ENCODE data around the gene MPST. TPM values are rescaled to one million over a fixed set of nuclear protein-coding genes. Genes with fewer than 3 reads are reported as not detected.

Gene MPST
- total RNA-seq, 1 donor: 48.9 TPM

GRCh38 chr22:37033605-37034430 is 14.3 kb downstream of the MPST start:
- no peak for TF ChIP-seq CTCF (IDR thresholded peaks at IDR 0.05; ENCODE audit: insufficient read depth, low read length)
- H3K4me3 ChIP-seq (ENCODE audit: low read depth, low read length): no peak overlapping the region
- no peak for DNase-seq (ENCODE audit: low read depth)

DNA sequence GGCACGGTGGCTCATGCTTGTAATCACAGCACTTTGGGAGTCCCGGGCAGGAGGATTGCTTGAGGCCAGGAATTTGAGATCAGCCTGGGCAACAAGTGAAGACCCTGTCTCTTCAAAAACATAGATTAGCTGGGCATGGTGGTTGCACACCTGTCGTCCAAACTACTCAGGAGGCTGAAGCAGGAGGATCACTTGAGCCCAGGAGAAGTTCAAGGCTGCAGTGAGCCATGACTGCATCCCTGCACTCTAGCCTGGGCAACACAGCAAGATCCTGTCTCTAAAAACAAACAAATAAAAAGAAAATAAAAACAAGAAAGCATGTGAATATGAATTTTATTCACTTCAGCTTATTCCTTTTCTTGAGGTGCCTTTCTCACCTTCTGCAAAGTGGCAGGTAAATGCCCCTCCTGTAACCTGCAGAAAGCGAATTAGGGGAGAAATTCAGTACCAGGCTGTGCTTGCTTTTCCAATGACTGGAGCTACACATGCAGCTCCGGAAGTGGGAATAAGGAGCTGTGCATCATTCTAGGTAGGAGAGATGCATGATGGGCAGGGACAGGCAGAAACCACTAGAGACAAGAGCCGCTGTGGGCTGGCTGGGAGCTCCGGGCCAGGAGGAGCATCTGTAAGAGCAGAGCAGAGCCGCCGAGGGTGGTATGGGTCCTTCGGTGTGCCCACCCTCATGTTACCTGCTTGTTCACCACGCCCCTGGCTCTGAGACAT is 17.3 kb downstream of the MPST start:
- TF ChIP-seq CTCF (IDR thresholded peaks at IDR 0.05; ENCODE audit: insufficient read depth, low read length): no peak
- H3K4me3 ChIP-seq (ENCODE audit: low read depth, low read length): no peak overlapping the region
- DNase-seq (ENCODE audit: low read depth): no peak

DNA sequence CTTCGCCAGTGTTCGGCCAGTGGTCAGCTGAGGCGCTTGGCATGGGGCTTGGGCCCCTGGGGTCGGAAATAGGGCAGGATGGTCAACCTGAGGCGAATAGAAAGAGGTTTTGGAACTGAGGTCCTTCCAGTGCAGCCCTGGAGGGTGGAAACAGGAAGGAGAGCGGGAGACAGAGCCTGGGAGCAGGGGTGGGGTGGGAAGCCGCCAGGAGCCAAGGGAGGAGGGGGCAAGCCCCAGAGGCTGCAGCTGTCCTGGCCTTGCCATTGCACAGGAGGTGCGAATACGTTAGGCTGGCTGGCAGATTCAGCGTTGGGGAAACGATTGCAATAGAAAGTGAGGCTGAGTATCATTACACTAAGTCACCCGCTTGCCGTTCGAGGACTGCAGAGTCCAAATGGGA is 18.1 kb downstream of the MPST start:
- no peak overlapping the region for H3K4me3 ChIP-seq (ENCODE audit: low read depth, low read length)
- TF ChIP-seq CTCF (IDR thresholded peaks at IDR 0.05; ENCODE audit: insufficient read depth, low read length): no peak
- no peak for DNase-seq (ENCODE audit: low read depth)

- H3K4me3 ChIP-seq (ENCODE audit: low read depth, low read length): no peak overlapping the region
Measured at GRCh38 chr22:37039466-37039865, 19.9 kb downstream of the MPST start.

DNA sequence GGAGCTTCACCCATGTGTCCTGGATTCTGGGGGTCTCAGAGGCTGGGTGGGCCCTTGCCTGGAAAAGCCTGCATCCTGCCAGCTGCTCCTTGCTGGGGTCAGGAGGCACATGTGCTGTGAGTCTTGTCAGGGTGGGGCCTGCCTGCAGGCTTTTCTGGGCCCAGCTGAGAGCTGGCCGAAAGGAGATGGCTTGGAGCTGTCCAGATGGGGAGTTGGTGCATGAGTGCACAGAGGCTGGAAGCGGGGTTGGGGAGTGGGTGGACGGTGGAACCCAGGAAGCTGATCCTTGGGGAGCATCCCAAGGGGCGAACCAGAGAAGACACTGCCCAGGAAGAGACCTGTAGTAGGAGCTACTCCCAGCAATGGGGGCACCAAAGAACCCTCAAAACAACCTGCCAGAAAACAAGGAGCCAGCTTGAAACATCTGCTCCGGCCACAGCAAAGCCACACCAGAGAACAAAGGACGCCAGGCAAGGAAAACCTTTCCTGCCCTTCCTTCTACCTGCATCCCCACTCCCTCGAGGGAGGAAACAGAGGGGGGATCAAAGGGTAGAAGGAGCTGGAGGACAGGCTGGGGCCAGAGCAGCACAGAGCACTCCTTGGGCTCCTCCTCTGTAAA is 23.8 kb downstream of the MPST start:
- DNase-seq (ENCODE audit: low read depth): no peak
- no peak overlapping the region for H3K4me3 ChIP-seq (ENCODE audit: low read depth, low read length)
- no peak for TF ChIP-seq CTCF (IDR thresholded peaks at IDR 0.05; ENCODE audit: insufficient read depth, low read length)

More at GRCh38 chr22:37039466-37039865, 19.9 kb downstream of the MPST start:
- no peak for DNase-seq (ENCODE audit: low read depth)
- TF ChIP-seq CTCF (IDR thresholded peaks at IDR 0.05; ENCODE audit: insufficient read depth, low read length): no peak

DNA sequence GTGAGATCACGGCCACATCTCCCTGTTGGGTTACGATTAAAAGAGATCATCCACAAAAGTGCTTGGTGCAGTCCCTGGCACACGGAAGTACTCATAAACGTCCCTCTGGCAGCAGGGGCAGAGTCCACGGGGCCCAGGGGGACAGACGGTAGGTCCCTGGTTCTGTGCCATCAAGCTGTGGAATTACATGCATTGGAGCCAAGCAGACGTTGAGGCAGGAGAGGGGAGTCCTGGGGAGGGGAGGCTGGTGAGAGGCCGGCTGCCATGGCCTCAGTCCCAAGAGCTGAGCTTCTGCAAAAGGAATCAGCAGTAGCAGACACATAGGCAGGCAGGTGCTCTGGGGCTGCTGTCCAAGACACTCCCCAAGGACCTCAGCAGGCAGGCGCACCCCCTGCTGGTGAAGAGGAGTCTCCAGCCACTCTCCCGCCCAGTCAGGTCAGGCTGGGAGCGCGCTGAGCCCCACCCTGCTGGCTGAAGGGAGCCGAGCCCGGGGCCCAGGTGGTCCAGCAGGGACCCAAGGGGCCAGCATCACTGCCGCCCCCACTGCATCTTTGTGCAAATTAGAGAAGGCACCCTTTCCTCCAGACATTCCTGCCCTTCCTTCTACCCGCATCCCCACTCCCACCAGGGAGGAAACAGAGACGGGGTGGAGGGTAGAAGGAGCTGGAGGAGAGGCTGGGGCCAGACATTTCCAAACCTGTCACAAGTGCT is 24.4 kb downstream of the MPST start:
- peak; percentile 31 for DNase-seq (ENCODE audit: low read depth)
- H3K4me3 ChIP-seq (ENCODE audit: low read depth, low read length): no peak overlapping the region
- TF ChIP-seq CTCF (IDR thresholded peaks at IDR 0.05; ENCODE audit: insufficient read depth, low read length): peak; percentile 61
